ENCODE data around the gene TBXAS1.

DNA sequence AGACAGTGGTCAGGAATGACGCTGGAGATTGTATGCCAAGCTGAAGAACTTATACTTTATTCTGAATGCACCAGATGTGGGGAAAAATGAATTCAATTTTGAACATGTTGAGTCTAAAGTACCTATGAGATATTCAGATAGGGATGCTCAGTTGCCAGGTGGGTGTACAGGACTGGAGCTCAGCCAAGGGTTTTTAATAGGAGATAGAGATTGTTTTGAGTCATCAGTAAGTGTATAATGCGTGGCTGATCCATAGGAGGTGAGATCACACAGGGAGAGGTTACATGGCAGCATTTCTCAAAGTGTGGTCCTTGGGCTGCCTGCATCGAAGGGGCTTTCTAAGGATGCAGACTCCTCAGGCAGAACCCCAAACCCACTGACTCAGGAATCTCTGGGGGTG, 44.4 kb upstream of the TBXAS1 start:
- TF ChIP-seq, protein P1, sequence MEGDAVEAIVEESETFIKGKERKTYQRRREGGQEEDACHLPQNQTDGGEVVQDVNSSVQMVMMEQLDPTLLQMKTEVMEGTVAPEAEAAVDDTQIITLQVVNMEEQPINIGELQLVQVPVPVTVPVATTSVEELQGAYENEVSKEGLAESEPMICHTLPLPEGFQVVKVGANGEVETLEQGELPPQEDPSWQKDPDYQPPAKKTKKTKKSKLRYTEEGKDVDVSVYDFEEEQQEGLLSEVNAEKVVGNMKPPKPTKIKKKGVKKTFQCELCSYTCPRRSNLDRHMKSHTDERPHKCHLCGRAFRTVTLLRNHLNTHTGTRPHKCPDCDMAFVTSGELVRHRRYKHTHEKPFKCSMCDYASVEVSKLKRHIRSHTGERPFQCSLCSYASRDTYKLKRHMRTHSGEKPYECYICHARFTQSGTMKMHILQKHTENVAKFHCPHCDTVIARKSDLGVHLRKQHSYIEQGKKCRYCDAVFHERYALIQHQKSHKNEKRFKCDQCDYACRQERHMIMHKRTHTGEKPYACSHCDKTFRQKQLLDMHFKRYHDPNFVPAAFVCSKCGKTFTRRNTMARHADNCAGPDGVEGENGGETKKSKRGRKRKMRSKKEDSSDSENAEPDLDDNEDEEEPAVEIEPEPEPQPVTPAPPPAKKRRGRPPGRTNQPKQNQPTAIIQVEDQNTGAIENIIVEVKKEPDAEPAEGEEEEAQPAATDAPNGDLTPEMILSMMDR (IDR thresholded peaks at IDR 0.05; ENCODE audit: low read length), result no peak
- no peak for TF ChIP-seq EZH2 (optimal IDR thresholded peaks at IDR 0.05; ENCODE audit: low read depth, low read length)
